HG03097 (cell line): ENCODE data around the gene DDX52.
"Not testable (repeated sequence)": the region's sequence is repeated elsewhere in the genome, so short reads cannot be mapped to it uniquely, and the experiment has no call there.

ENCODE experiments used
- ATAC-seq: cut with Tn5 transposase; IDR thresholded peaks from one replicate; pipeline ENCODE4 v1.9.1; 2021; ENCODE audit not compliant: unreplicated experiment, low FRiP score

DDX52 gene

DNA sequence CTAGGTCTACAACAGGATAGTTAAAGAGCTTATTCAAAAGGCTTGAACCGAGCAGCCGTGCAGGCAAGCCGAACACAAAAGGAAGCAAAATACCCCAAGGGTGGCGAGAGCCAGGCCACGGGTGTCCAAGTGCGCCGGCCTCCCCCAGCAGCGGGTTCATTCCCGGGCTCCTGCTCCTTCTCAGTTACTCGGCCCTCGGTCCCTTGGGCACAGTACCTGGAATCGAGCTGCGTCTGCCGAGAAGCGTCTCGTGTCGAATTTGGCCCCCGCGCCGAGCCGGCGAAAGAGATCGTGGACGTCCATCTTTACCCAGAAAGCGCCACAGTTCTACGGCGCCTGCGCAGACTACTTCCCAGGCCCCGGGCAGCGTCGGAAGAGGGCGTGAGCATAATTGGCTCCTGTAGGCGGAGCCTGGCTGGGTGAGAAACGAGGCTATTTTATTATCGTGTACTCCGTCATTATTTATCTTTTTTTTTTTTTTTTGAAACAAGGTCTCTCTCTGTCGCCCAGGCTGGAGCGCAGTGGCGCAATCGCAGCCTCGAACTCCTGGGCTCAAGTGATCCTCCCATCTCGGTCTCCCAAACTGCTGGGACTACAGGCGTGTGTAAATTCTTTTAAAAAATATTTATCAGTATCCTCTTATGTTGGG, at the start of gene DDX52:
Gene DDX52 (minus strand): TSS at position 329 of the 649 bp plus-strand sequence. CDS start 26 bp downstream, at position 303.
- ATAC-seq, result no peak

DNA sequence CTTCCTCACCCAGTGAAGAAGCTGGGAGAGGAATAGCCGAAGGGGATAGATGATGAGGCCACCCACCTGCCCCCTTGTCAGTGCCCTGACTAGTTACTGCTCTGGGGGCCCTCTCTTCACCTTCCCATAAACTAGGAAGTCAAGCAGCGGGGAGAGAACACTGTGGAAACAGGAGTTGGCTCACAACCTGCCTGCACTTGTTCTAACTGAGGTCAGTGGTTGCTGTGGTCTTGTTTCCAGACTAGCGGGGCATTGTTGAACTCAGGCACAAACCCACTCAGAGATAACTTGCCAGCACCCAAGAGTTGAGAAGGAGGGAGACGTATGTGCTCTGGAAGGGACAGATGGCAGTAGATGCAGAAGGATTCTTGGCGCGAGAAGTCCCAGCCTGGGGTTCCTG, 48.6 kb upstream of the DDX52 start:
- no peak for ATAC-seq

DNA sequence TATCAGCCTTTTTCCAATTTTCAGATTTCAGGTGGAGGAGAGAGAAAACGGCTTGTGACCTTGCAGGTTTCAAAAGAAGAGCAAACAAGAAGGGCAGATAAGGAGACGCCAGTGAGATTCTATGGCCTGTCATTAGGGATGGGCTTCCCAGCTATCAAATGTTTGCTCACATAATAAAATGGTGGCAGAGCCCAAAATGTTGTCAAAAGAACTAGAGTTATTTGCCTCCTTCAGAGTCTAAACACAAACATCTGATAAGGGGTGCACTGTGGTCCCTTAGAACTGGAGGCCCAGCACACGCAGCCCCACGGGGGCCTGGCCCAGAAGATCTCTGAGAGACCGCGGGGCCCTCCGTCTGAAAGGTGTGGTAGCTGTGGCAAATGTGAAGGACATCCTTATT, 46.1 kb upstream of the DDX52 start:
- ATAC-seq, result no peak

DNA sequence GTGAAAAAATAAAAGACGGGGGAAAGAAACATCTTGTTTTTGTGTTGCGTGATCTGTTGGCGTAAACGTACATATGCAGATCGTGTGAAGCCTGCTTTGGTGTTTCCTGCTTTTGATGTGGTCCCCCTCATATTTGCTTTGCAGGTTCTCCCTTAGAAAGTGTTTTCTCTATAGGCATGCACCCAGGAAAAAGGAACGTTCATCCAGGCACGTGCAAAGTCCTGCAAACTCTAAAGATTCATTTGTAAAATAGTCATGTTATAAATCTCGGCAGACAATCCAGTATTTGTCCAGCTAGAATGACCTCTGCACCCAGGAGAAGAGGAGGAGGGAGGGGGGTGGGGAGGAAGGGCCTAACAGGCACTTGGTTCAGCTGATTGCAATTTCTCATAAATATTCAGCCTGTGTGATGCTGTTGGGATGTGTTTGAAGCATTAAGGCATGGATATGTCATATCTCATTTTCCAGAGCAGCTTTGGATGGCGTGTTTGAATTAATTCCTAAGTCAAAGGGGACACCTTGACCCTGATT, 40.3 kb upstream of the DDX52 start:
- ATAC-seq, result no peak

DNA sequence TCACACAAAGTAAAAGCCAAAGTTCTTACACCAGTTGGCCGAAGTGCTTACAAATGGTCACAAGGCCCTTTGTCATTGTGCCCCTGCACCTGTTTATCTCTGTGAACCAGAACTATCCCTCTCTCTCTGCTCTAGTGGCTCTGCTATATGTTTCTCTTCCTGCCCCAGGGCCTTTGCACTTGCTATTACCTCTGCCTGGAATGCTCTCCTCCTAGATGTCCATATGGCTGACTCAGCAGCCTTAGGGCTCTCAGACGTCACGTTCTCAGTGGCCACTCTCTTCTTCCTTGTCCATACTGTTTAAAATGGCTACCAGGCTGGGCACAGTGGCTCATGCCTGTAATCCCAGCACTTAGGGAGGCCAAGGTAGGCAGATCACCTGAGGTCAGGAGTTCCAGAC, 38.8 kb upstream of the DDX52 start:
- no peak for ATAC-seq

DNA sequence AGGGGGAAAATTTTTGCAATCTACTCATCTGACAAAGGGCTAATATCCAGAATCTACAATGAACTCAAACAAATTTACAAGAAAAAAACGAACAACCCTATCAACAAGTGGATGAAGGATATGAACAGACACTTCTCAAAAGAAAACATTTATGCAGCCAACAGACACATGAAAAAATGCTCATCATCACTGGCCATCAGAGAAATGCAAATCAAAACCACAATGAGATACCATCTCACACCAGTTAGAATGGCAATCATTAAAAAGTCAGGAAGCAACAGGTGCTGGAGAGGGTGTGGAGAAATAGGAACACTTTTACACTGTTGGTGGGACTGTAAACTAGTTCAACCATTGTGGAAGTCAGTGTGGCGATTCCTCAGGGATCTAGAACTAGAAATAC, 36.7 kb upstream of the DDX52 start:
- not testable (repeated sequence) for ATAC-seq

DNA sequence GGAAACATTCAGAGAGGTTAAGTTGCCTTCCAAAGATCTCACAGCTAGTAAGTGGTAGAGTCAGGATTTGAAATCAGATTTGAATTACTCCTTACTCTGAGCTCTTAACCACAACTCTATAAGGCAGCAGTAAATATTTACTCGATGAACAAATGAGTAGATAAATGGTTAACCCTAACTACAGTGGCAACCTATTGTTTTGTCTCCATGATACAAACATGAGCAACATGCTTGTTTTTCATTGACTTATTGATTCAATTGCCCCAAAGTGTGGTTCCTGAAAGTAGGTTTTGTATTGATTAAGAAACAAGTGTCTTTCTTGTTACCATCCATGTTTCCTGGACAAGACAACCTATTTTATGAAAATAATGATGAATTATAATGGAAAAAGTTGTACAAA, 34.8 kb upstream of the DDX52 start:
- ATAC-seq, result no peak

GRCh38 chr17:37677021-37677420, 33.8 kb upstream of the DDX52 start:
- ATAC-seq, result no peak

DNA sequence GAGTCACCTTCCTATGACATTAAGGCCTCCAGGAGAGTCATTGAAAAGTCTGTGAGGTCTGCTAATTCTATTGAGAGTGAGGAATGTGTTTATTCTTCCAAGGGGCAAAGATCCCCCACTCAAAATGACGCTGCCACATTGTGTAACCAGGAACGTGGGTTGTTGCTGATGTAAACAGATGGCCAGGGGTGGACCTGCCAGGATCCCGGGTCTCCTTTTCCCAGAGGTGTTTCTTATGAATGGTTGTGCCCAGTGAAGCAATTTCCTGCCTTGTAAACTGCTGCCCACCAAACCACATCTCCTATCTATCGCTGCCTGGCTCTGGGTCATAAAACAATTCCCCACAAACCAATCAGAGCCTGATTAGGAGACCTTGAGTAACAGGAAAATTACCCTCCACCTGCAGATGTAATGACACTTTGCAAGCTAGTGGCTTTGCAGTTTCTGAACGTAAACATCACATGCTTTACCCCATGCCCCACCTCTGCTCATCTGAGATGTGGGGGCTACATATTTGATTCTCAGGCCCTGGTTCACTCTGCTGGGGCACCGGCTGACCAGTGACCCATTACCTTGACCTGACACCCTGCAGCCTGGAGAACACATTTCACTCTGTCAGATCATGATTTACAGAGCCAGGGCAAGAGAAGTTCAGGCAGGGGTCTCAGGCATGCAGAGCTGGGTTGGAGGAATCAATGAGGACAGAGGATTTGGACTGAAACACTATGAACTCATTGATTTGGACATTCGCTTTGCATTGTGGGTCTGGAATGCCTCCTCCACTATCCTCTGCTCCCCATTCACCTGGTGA, 33.1 kb upstream of the DDX52 start:
- no peak for ATAC-seq

DNA sequence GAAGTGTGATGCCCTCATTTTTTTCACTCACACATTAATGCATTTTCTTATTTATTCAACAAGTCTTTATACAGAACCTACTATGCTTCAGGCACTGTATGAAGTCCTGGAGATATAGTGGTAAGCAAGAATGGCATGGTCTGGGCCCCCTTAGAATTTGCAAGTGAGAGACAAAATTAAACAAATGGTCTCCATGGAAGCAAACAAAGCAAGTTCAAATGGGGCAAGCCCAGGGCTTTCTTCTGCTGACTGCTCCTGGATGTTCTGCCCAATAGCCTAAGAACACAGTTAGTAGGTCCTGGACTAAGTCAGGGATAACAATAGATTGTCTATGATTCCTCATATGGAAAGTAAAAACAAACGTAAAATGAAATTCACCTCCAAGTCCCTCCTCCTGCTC, 31.3 kb upstream of the DDX52 start:
- ATAC-seq, result no peak

DNA sequence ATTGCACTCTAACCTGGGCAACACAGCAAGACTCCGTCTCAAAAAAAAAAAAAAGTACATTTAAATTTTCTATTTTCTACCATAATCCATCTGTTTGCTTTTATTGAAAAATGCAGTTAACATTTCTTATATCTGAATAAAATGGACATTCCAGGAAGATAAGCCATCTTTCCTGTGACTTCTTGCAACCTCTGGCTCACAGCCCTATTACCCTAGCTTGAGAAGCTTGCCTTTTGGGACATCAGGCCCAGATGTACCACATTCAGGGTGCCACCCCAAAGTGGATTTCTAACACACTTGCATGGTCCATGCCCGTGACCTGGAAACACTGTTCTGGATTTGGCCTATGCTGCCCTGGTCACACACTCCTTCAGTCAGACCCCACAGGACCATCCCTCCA, 30.1 kb upstream of the DDX52 start:
- ATAC-seq, result no peak

DNA sequence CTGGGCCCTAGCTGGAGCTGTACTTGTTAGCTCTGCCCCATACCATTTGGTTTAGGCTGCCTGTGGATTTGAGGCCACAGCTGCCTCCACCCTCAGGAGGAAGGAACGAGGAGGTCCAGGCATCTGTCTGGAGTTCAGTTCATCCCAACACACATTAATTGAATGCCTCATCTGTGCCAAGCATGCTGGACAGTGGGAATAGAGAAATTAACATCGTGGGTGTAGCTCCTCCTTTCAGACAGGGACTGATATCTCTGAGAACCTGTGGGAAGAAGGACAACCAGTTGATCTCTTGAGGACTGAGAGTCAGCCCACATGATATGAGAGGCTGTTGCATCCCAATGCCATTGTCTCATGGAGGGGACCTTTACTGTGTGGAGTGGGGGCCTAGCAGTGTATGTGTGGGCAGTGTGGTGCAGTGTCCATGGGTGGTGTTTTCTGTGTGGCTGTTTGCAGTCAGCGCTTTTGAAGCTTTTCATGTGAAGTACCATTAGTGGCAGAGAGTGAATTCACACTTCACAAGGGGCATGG, 29.4 kb upstream of the DDX52 start:
- ATAC-seq, result no peak

DNA sequence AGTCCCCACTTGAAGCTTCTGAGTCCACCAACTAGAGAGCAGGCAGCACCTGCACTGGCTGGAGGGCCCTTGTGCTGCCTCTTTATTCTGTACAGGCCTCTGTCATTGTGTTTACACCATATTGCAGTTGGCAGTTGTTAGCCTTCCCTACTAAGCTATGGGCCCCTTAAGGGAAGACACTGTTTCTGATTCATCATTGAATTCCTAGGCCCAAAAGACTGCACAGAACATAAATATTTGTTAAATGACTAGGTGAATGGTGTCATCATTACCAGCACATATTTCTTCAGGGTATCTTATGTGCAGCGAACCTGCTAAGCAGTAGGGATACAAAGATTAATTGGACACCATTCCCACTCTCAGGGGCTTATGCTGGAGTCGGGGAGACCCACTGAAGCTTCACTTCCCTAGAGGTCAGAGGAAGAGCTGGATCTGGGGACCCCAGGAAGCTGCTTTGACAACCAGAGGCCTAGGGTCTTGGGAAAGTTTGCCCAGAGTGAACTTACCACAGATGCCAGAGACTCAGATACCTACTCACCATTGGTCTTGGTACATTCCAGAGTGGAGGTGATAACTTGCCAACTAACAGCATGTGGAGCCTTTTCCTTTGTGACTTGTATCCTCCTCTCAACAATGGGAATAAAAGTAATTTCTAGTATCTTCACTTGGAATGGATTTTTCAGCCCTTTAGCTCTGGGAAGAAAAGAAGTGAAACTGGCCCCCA, 28.7 kb upstream of the DDX52 start:
- no peak for ATAC-seq

DNA sequence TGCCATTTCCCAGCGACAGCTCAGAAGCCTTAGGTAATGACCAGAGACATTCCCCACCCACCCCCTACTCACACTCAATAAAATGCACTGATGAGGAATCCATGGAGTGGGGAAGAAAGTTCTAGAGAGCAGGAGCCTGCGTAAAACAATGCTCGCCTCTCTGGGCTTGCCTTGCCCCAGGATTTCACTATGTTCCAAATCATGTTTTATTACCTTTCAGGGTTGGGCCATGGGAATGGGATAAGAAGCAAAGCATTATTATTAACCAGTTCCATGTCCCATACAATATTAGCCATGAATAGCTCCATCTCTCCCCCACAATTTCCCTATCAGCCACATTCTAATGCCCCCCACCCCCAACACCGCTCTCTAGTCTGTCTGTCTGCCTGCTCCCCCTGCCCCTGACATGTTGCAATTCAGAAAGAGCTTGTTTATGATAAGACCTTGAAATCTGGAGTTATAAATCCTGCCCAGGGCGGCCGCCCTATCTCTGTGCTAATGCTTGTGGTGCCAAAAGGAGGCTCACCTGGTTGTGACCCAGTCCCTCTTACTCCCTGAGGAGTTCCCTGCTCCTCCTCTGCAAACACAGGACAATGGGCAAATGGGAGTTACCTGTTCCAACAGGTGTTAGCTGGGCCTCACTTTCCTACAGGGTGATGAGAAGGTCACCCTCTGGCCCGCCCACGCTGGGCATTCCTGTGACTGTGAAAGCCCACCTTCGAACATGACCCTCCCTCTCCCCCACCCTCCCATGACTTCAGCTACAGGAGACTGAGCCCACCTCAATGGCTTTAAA, 28.0 kb upstream of the DDX52 start:
- no peak for ATAC-seq

- no peak for ATAC-seq
Measured at GRCh38 chr17:37667039-37667438, 23.8 kb upstream of the DDX52 start.

DNA sequence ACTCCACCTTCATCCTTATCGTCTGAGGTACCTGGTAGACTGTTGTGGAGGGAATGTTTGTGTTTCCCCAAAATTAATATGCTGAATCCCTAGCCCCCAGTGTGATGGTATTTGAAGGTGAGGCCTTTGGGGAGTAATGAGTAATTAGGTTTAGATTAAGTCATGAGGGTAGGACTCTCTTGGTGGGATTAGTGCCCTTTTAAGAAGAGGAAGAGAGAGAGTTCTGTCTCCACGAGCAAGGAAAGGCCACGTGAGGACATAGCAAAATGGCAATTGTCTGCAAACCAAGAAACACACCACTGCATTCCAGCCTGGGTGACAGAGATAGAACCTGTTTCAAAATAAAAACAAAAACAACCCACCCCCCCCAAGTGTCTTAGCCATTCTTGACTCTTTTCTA, 21.0 kb upstream of the DDX52 start:
- ATAC-seq, result no peak

- ATAC-seq, result no peak
Measured at GRCh38 chr17:37662353-37662752, 19.1 kb upstream of the DDX52 start.

DNA sequence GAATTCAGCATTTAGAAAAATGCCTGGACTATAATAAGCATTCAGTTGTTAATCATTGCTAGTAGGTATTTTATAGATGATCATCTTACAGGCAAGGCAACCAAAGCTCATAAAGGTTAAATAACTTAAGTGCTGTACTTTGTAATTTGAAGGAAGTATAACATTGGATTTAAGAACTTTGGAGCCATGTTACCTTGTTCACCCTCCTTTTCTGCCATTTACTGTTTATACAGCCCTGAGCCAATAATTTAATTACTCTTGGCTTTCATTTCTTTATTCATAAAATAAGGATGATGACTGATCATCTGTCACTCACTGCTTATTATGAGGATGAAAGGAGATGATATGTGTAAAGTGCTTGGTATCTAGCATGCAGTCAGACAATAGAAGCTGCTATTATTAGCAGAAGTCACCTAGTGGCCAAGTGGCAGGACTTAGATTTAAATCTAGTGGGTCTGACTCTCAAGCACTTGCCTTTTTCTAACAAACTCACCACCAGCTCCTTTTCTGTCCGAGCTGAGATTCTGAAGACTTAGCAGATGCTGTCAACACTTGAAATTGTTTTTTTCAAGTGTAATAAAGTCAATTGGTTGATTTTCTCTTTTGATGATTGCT, 18.3 kb upstream of the DDX52 start:
- ATAC-seq, result no peak

DNA sequence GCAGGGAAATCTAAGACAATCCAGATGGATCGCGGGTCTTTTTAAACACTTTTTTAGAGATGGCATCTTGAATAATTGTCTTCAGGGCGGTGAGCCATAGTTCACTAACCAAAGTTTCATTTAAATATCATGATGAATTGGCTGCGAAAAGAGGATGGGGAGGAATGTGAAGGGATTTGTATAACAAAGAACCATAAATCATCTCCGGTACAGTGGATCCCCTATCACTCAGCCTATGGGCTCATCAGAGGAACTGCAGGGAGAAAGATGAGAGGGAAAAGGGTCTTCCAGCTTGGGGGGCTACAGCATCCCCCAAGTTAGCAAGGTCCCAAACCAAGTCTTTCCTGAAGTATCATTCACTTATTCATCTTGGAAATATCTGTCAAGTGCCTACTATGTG, 16.7 kb upstream of the DDX52 start:
- no peak for ATAC-seq

DNA sequence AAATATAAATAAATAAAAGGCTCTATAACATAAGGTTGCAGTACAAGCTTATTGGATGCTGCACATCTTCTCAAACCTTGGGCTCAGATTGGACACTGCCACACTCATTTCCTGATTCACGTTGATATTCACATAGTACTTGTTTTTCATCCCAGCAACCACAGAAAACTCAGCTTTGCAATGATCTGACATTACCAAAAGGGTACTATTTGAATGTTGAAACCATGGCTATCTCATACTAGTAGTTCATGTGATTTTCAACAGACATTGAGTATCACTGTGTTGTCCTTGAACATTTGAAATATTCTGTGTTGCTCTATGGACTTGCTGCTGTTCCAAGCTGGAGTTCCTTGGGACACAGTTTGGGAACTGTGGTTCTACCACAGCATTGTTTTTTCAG, 14.0 kb upstream of the DDX52 start:
- no peak for ATAC-seq
